HEK293 (cell line): Measurements from ENCODE around the gene SUPT5H.
A peak's percentile ranks its signal among the peaks of the same experiment; 100 is the strongest.

Source experiments
- CTCF ChIA-PET: fragments of 350-600 bp; formaldehyde crosslinking; extraction: SDS; loops from one replicate; lab custom pipeline; 2021; ENCODE audit warnings: antibody characterized with exemption; lab: Yijun Ruan, JAX
- POLR2A ChIA-PET: fragments of 300-600 bp; formaldehyde crosslinking; extraction: SDS; loops from one replicate; lab custom pipeline; 2020; ENCODE audit warnings: antibody characterized with exemption, inconsistent platforms; lab: Yijun Ruan, JAX
- H3K27ac ChIP-seq: fragments of 200-500 bp; sonication (Bioruptor generic); 2 replicates; pipeline ENCODE4 v1.5.1; 2014; ENCODE audit warnings: low read depth, low read length, control low read depth, inconsistent platforms; ENCODE audit errors: extremely low read depth
- H3K36me3 ChIP-seq, 2 experiments: fragments of 200-500 bp in 1 of 2; sonication (Bioruptor generic) in 1 of 2; 1 replicate in 1 of 2; 2 replicates in 1 of 2; pipeline ENCODE4 v1.5.1; 2014 to 2017; ENCODE audit warnings: inconsistent platforms in 2 of 2, low read length in 2 of 2; ENCODE audit not compliant: control insufficient read depth in 2 of 2, insufficient read depth in 1 of 2
- H3K4me1 ChIP-seq: fragments of 200-500 bp; sonication (Bioruptor generic); 2 replicates; pipeline ENCODE4 v1.5.1; 2014; ENCODE audit warnings: mild to moderate bottlenecking, low read length, inconsistent platforms; ENCODE audit not compliant: control insufficient read depth, insufficient read depth
- H3K4me3 ChIP-seq: 2 replicates; pipeline ENCODE4 v1.5.1; 2011; ENCODE audit warnings: low read depth, mild to moderate bottlenecking, control low read depth, low read length, moderate library complexity
- H3K9me3 ChIP-seq: fragments of 200-500 bp; sonication (Bioruptor generic); 2 replicates; pipeline ENCODE4 v1.5.1; 2014; ENCODE audit warnings: low read depth, low read length, inconsistent platforms; ENCODE audit not compliant: control insufficient read depth, insufficient read depth
- HOXD13 ChIP-seq: sonication (generic); formaldehyde crosslinking; IDR thresholded peaks from 2 replicates; pipeline ENCODE4 v1.8.0; 2022; ENCODE audit warnings: missing genetic modification reagents, borderline replicate concordance
- REST ChIP-seq: fragments of 450-650 bp; formaldehyde crosslinking; IDR thresholded peaks from 2 replicates; pipeline ENCODE4 v1.5.1; 2016; ENCODE audit warnings: missing biosample characterization, missing genetic modification characterization
- SALL2 ChIP-seq: fragments of 450-650 bp; formaldehyde crosslinking; IDR thresholded peaks from 2 replicates; pipeline ENCODE4 v1.5.0; 2017; ENCODE audit warnings: missing biosample characterization, mild to moderate bottlenecking, missing genetic modification characterization, borderline replicate concordance
- YY2 ChIP-seq: fragments of 450-650 bp; formaldehyde crosslinking; IDR thresholded peaks from 2 replicates; pipeline ENCODE4 v1.5.1; 2016; ENCODE audit warnings: missing biosample characterization, missing genetic modification characterization
- ZBTB17 ChIP-seq: fragments of 450-650 bp; formaldehyde crosslinking; IDR thresholded peaks from 2 replicates; pipeline ENCODE4 v1.5.1; 2016; ENCODE audit warnings: missing biosample characterization, missing genetic modification characterization
- ZBTB20 ChIP-seq: fragments of 450-650 bp; formaldehyde crosslinking; IDR thresholded peaks from 2 replicates; pipeline ENCODE4 v1.5.1; 2016; ENCODE audit warnings: missing biosample characterization, missing genetic modification characterization
- ZFHX2 ChIP-seq: fragments of 450-650 bp; formaldehyde crosslinking; conservative IDR thresholded peaks from 2 replicates; pipeline ENCODE4 v1.5.1; 2016; ENCODE audit warnings: missing biosample characterization, missing genetic modification characterization
- ZNF121 ChIP-seq: fragments of 450-650 bp; formaldehyde crosslinking; IDR thresholded peaks from 2 replicates; pipeline ENCODE4 v1.5.1; 2016; ENCODE audit warnings: missing biosample characterization, missing genetic modification characterization
- ZNF174 ChIP-seq: fragments of 450-650 bp; formaldehyde crosslinking; IDR thresholded peaks from 2 replicates; pipeline ENCODE4 v1.5.0; 2017; ENCODE audit warnings: missing biosample characterization, mild to moderate bottlenecking, missing genetic modification characterization
- ZNF2 ChIP-seq: fragments of 450-650 bp; formaldehyde crosslinking; IDR thresholded peaks from 2 replicates; pipeline ENCODE4 v1.5.1; 2016; ENCODE audit warnings: missing biosample characterization, missing genetic modification characterization
- ZNF211 ChIP-seq: fragments of 450-650 bp; formaldehyde crosslinking; IDR thresholded peaks from 2 replicates; pipeline ENCODE4 v1.5.1; 2016; ENCODE audit warnings: low read depth, missing biosample characterization, missing genetic modification characterization
- ZNF223 ChIP-seq: fragments of 450-650 bp; formaldehyde crosslinking; IDR thresholded peaks from 2 replicates; pipeline ENCODE4 v1.5.1; 2016; ENCODE audit warnings: missing biosample characterization, missing genetic modification characterization
- ZNF26 ChIP-seq: fragments of 450-650 bp; formaldehyde crosslinking; IDR thresholded peaks from 2 replicates; pipeline ENCODE4 v1.5.1; 2016; ENCODE audit warnings: missing biosample characterization, missing genetic modification characterization
- ZNF274 ChIP-seq, 2 experiments: fragments of 200-500 bp in 1 of 2; fragments of 450-650 bp in 1 of 2; sonication (Bioruptor generic) in 1 of 2; formaldehyde crosslinking in 1 of 2; IDR thresholded peaks; 2 replicates each; pipeline versions ENCODE4 v1.5.1 to v1.6.1; 2014 to 2016; ENCODE audit warnings: borderline replicate concordance in 1 of 2, inconsistent platforms in 1 of 2, low read length in 1 of 2, missing biosample characterization in 1 of 2, missing genetic modification characterization in 1 of 2
- ZNF335 ChIP-seq: fragments of 450-650 bp; formaldehyde crosslinking; conservative IDR thresholded peaks from 2 replicates; pipeline ENCODE4 v1.5.1; 2016; ENCODE audit warnings: missing biosample characterization, missing genetic modification characterization
- ZNF341 ChIP-seq: fragments of 450-650 bp; formaldehyde crosslinking; IDR thresholded peaks from 2 replicates; pipeline ENCODE4; 2016; ENCODE audit warnings: low read depth, missing biosample characterization, missing genetic modification characterization
- ZNF426 ChIP-seq: fragments of 450-650 bp; formaldehyde crosslinking; IDR thresholded peaks from 2 replicates; pipeline ENCODE4 v1.5.1; 2017; ENCODE audit warnings: missing biosample characterization, missing genetic modification characterization, mild to moderate bottlenecking, inconsistent platforms, moderate library complexity
- ZNF514 ChIP-seq: fragments of 450-650 bp; formaldehyde crosslinking; IDR thresholded peaks from 2 replicates; pipeline ENCODE4 v1.5.1; 2016; ENCODE audit warnings: missing biosample characterization, missing genetic modification characterization
- ZNF561 ChIP-seq: fragments of 450-650 bp; IDR thresholded peaks from 2 replicates; pipeline ENCODE4 v1.5.1; 2018; ENCODE audit warnings: missing biosample characterization, missing genetic modification characterization, borderline replicate concordance
- ZNF626 ChIP-seq: fragments of 450-650 bp; sonication (Bioruptor Pico); formaldehyde crosslinking; IDR thresholded peaks from 2 replicates; pipeline ENCODE4 v1.5.1; 2018; ENCODE audit warnings: missing biosample characterization, missing genetic modification characterization, inconsistent platforms
- ZNF629 ChIP-seq: fragments of 450-650 bp; formaldehyde crosslinking; IDR thresholded peaks from 2 replicates; pipeline ENCODE4 v1.5.1; 2017; ENCODE audit warnings: missing biosample characterization, missing genetic modification characterization
- ZNF776 ChIP-seq: fragments of 450-650 bp; formaldehyde crosslinking; IDR thresholded peaks from 2 replicates; pipeline ENCODE4 v1.5.0; 2017; ENCODE audit warnings: missing biosample characterization, missing genetic modification characterization, borderline replicate concordance
- ZNF791 ChIP-seq: fragments of 450-650 bp; formaldehyde crosslinking; IDR thresholded peaks from 2 replicates; pipeline ENCODE4 v1.5.1; 2016; ENCODE audit warnings: missing biosample characterization, missing genetic modification characterization
- TF ChIP-seq, protein P1 (sequence below): fragments of 450-650 bp; formaldehyde crosslinking; IDR thresholded peaks from 2 replicates; pipeline ENCODE4 v1.5.1; 2016; ENCODE audit warnings: missing biosample characterization, missing genetic modification characterization
- TF ChIP-seq, protein P2 (sequence below): fragments of 450-650 bp; formaldehyde crosslinking; IDR thresholded peaks from 2 replicates; pipeline ENCODE4; 2016; ENCODE audit warnings: missing biosample characterization, missing genetic modification characterization
- TF ChIP-seq, protein P3 (sequence below): fragments of 450-650 bp; formaldehyde crosslinking; IDR thresholded peaks from 2 replicates; pipeline ENCODE4 v1.5.1; 2016; ENCODE audit warnings: missing biosample characterization, missing genetic modification characterization

SUPT5H gene

GRCh38 chr19:39506598-39506943, 61.2 kb downstream of the SUPT5H start (continued):
- TF ChIP-seq REST (tag by site-specific recombination): peak; percentile 37; the same call in 1 of the 2 replicates
- TF ChIP-seq ZNF341 (tag by site-specific recombination): no peak
- 0 out of 2 replicates have a peak, but pooled peaks have one; percentile 30 for TF ChIP-seq ZBTB20 (tag by site-specific recombination)
- peak; percentile 15; the same call in 1 of the 2 replicates for TF ChIP-seq ZNF2 (tag by site-specific recombination)
- TF ChIP-seq, protein P1, sequence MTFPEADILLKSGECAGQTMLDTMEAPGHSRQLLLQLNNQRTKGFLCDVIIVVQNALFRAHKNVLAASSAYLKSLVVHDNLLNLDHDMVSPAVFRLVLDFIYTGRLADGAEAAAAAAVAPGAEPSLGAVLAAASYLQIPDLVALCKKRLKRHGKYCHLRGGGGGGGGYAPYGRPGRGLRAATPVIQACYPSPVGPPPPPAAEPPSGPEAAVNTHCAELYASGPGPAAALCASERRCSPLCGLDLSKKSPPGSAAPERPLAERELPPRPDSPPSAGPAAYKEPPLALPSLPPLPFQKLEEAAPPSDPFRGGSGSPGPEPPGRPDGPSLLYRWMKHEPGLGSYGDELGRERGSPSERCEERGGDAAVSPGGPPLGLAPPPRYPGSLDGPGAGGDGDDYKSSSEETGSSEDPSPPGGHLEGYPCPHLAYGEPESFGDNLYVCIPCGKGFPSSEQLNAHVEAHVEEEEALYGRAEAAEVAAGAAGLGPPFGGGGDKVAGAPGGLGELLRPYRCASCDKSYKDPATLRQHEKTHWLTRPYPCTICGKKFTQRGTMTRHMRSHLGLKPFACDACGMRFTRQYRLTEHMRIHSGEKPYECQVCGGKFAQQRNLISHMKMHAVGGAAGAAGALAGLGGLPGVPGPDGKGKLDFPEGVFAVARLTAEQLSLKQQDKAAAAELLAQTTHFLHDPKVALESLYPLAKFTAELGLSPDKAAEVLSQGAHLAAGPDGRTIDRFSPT: 0 out of 2 replicates have a peak, but pooled peaks have one; percentile 10
- no peak for TF ChIP-seq ZNF626 (tag by site-specific recombination)
- no peak for TF ChIP-seq ZNF561 (tag by site-specific recombination)
- no peak for TF ChIP-seq ZNF274 (IDR thresholded peaks at IDR 0.05; ENCODE audit: low read length)
- TF ChIP-seq ZNF274 (tag by site-specific recombination; IDR thresholded peaks at IDR 0.05; ENCODE audit: borderline replicate concordance): 0 out of 2 replicates have a peak, but pooled peaks have one; percentile 63
- TF ChIP-seq, protein P2, sequence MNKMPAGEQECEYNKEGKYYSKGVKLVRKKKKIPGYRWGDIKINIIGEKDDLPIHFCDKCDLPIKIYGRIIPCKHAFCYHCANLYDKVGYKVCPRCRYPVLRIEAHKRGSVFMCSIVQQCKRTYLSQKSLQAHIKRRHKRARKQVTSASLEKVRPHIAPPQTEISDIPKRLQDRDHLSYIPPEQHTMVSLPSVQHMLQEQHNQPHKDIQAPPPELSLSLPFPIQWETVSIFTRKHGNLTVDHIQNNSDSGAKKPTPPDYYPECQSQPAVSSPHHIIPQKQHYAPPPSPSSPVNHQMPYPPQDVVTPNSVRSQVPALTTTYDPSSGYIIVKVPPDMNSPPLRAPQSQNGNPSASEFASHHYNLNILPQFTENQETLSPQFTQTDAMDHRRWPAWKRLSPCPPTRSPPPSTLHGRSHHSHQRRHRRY (tag by site-specific recombination): no peak
- peak; percentile 82 for TF ChIP-seq ZNF223 (tag by site-specific recombination)
- TF ChIP-seq YY2 (tag by site-specific recombination): 0 out of 2 replicates have a peak, but pooled peaks have one; percentile 28
- TF ChIP-seq ZBTB17 (tag by site-specific recombination): peak; percentile 25; the same call in 1 of the 2 replicates
- no peak for TF ChIP-seq HOXD13
- 0 out of 2 replicates have a peak, but pooled peaks have one; percentile 26 for TF ChIP-seq ZNF174 (tag by site-specific recombination)

DNA sequence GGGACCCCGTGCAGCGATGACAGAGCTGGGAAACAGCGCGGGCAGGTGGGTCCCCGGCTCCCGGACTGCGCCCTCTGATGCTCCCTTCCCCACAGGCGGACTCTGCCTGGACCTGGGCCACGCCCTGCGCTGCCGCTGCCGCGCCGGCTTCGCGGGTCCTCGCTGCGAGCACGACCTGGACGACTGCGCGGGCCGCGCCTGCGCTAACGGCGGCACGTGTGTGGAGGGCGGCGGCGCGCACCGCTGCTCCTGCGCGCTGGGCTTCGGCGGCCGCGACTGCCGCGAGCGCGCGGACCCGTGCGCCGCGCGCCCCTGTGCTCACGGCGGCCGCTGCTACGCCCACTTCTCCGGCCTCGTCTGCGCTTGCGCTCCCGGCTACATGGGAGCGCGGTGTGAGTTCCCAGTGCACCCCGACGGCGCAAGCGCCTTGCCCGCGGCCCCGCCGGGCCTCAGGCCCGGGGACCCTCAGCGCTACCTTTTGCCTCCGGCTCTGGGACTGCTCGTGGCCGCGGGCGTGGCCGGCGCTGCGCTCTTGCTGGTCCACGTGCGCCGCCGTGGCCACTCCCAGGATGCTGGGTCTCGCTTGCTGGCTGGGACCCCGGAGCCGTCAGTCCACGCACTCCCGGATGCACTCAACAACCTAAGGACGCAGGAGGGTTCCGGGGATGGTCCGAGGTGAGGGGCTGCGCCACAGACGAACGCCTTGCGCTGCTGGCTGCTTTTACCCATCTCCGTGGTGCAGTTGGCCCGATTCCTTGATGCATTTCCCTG, 61.7 kb downstream of the SUPT5H start:
- CTCF ChIA-PET: interaction anchor here (0.6 to 3.1 kb wide), 5 partner anchors 9 to 96 kb away, joined by 3 to 25 read pairs (median 9); partner anchors contain the start of genes DLL3 and EID2B
- POLR2A ChIA-PET: interaction anchor here (0.6 to 2.4 kb wide), 7 partner anchors 9 to 71 kb away, joined by 3 to 7 read pairs (median 3); partner anchors contain the start of genes DLL3, RPS16, SUPT5H and TIMM50
- Histone ChIP-seq H3K4me3 (peak overlapping the region; percentile 45), H3K27ac (peak overlapping the region; percentile 58; the same call in 1 of the 2 replicates), H3K36me3 (peaks cover 0 to 9% of the 10 kb centered on the region in 2 experiments; a peak in 1 of 3 replicates), H3K9me3 (peaks cover 6% of the 10 kb centered on the region), H3K4me1 (peaks cover 10% of the 10 kb centered on the region)
- TF ChIP-seq ZNF26 (tag by site-specific recombination) (no peak), ZFHX2 (tag by site-specific recombination) (peak; percentile 67), ZNF629 (tag by site-specific recombination) (no peak), ZNF121 (no peak), ZNF514 (tag by site-specific recombination) (no peak), SALL2 (no peak), ZNF335 (peak; percentile 90), ZNF211 (tag by site-specific recombination) (no peak), ZNF776 (tag by site-specific recombination) (no peak), ZNF791 (tag by site-specific recombination) (no peak), ZNF426 (tag by site-specific recombination) (no peak)
- TF ChIP-seq, protein P3, sequence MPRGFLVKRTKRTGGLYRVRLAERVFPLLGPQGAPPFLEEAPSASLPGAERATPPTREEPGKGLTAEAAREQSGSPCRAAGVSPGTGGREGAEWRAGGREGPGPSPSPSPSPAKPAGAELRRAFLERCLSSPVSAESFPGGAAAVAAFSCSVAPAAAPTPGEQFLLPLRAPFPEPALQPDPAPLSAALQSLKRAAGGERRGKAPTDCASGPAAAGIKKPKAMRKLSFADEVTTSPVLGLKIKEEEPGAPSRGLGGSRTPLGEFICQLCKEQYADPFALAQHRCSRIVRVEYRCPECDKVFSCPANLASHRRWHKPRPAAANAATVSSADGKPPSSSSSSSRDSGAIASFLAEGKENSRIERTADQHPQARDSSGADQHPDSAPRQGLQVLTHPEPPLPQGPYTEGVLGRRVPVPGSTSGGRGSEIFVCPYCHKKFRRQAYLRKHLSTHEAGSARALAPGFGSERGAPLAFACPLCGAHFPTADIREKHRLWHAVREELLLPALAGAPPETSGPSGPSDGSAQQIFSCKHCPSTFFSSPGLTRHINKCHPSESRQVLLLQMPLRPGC: no peak
